Colon (tissue), 2 donors: Measurements from ENCODE around the gene CCDC57.
A peak's percentile ranks its signal among the peaks of the same experiment; 100 is the strongest.

Experiments used
- FAIRE-seq: peaks from 2 replicates; lab custom pipeline; 2012; peaks lifted over from hg19 to GRCh38; lab: Jason Lieb, UNC
- donor health status: control.
- donor health status: control.

Gene CCDC57

GRCh38 chr17:82080789-82081464 is 131.7 kb downstream of the CCDC57 start:
- no peak for FAIRE-seq

GRCh38 chr17:82080048-82080788 is 132.4 kb downstream of the CCDC57 start:
- FAIRE-seq = no peak

DNA sequence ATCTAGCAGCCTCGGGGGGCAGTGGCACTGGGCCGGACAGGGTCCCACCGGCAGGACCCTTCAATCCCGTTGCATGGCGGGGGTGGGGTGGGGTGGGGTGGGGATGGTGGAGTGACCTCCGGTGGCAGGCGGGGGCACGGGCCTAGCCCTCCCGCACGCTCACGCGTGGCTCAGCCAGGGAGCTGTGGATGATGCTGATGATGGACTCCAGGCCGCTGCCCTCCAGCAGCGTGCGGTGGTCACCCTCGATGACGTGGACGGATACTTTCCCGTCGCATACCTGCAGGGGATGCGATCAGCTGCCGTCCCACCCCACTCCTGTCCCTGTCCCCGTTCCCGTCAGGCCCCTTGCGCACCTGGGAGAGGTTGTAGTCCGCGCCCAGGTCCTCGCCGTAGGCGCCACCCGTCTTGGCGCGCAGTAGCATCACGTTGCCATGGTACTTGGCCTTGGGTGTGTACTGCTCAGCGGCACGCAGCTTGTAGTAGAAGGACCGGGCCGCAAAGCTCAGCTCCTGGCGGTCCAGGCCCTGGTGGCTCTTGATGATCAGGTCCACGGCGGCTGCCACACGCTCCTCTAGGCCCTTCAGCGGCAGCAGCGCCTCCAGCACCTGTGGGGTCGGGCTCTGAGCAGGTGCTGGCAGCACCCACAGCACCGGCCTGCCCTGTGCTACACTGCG is 133.5 kb downstream of the CCDC57 start:
- FAIRE-seq = no peak

GRCh38 chr17:82078433-82078832 is 134.2 kb downstream of the CCDC57 start:
- no peak for FAIRE-seq

DNA sequence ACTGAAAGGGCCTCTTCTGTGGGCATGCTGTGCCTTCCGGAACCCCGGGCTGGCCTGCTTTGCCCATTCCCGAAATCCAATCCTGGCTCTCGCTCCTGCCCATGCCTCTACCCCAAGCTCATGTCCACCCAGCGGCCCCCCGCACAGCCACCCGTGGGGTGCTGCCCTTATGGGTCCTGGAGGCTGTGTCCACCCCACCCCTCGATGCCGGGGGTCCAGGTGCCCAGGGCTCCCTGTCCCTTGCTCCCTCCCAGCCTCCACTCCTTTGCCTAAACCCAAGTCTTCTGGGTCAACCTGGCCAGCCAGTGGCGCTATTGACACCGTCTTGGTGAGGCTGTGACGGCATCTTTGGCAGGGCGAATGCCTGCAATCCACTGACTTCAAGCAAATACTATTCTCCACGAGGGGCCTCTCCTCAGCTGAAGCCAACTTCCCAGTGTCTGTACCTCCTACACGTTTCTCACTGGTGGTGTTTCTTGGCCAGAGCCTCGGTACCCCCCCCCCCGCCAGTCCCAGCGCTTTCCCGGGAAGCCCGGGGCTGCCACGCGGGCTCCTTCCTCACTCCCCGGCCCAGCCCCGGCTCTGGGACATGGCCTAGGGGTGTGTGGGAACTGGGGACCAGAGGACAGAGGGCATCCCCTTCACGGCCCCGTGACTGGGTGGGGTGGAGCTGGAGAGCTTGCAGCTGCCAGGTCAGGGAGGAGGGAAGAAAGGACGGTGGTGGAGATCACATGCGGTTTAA is 134.9 kb downstream of the CCDC57 start:
- no peak for FAIRE-seq

GRCh38 chr17:82076785-82077591 is 135.7 kb downstream of the CCDC57 start:
- no peak for FAIRE-seq

GRCh38 chr17:82076018-82076784 is 136.4 kb downstream of the CCDC57 start:
- FAIRE-seq = no peak

GRCh38 chr17:82073446-82073845 is 139.2 kb downstream of the CCDC57 start:
- FAIRE-seq = no peak

GRCh38 chr17:82072827-82073226 is 139.8 kb downstream of the CCDC57 start:
- peak; percentile 10 for FAIRE-seq

GRCh38 chr17:82070611-82071010 is 142.0 kb downstream of the CCDC57 start:
- no peak for FAIRE-seq

GRCh38 chr17:82065638-82066303 is 146.9 kb downstream of the CCDC57 start, which contains the start of gene DUS1L:
Gene DUS1L (minus strand): TSS chr17:82065804. CDS start chr17:82065059, 745 bp downstream.
- no peak for FAIRE-seq

GRCh38 chr17:82065193-82065637 is 147.4 kb downstream of the CCDC57 start:
- no peak for FAIRE-seq

DNA sequence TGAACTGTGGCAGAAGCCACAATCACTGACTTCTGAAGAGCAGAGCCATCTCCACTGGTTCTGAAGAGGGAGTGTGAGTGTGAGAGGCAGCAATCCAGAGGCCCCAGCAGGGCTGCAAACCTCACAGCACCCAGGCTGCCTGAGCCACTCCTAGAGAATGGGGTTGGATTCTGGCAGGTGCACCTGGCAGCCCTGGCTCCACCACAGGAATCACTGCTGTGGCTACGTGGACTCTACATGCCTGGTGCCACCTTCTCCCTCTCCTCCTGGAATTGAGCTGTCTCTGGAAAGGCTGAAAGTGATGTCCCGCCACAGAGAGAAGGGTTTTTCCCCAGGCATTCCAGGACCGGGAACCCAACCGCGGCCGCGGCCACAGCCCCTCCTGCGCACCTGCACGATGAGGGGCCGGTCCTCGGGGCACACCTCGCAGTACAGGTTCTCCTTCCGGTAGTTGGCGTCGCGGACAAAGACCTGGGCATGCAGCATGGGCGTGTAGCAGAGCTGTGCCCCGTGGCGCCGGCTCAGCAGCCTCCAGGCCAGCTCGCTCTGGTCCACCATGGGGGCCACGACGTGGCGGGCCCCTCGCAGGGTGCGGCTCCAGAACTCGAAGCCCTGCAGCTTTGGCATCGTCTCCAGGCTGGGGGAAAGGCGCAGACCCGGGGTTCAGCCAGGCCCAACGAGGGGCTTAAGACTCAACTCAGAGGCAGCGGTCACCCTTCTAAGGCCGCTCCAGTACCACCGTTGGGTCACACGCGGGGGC is 148.0 kb downstream of the CCDC57 start:
- FAIRE-seq = no peak

DNA sequence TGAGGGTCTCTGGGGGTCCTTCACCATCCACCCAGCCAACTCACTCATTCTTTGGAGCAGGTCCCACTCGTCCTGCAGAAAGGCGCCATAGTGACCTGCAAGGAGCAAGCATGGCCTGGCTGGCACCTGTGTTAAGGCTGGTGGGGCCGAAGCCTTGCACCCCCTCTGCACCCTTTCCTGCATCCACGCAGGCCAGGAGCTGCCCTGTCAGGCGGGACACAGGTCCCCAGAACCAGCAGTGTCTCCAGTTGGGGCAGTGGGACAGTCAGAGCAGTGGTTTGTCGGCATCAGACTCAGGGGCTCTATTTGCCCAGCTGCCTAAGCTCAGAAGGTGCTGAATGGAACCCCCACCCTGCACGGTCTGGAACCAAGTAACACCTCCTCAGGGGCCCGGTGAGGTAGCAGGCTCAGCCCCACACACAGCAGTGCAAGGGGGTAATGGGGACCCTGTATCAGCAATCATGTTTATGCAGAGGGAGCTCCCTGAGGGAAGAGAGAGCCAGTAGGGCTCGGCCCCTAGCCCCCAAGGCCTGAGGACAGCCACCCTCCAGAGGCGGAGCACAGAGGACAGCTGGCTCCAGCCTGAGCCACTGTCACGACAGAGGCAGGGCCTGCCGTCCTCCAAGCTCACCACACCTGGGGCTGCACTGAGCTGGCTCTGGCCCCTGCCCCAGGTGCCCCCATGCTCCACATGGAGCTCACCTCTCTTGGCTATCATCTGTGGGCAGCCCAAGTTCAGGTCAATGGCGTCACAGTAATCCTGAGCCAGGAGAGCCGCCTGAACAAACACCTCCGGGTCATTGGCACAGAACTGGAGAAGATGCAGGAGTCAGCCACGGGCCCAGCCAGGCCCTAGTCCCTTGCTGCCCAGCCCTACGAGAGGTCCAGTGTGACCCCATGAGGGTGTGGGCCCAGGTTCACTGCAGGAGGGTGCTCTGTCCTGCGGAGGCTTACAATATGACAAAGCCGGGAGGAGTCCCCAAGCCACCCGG is 148.9 kb downstream of the CCDC57 start:
- FAIRE-seq = no peak

- no peak for FAIRE-seq
Observed at GRCh38 chr17:82062984-82063368, 149.7 kb downstream of the CCDC57 start.

GRCh38 chr17:82062076-82062983 is 150.3 kb downstream of the CCDC57 start:
- no peak for FAIRE-seq
